GM10266 (cell line): ENCODE results near the gene USH2A.

Experiments used
- DNase-seq: peaks from one replicate; pipeline ENCODE4 v3.0.0; 2012; ENCODE audit errors: extremely low spot score
- TF ChIP-seq, protein P1 (sequence below): IDR thresholded peaks from 2 replicates; pipeline ENCODE4 v1.5.1; 2012; ENCODE audit warnings: mild to moderate bottlenecking, low read depth; ENCODE audit not compliant: control insufficient read depth, insufficient read depth; ENCODE audit errors: missing control alignments

USH2A gene

DNA sequence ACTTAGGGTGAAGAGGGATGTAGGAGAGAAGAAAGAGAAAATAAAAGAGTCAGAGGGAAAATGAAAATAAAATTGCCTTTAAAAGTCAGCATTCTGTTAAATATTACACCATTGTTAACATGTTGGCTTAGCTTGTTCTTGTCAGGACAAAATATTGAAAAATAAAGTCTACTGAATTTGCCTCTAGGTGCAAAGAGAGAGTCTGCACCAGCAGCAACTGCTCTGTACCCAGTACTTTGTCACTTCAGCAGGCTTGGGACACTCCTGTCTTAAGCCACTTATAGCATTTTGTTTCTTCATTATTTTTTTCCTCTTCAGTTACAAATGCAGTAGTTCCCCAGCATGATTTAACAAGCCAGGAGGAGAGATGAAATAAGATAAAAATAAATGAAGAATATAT lies 11.0 kb upstream of the USH2A start:
- no peak for DNase-seq
- TF ChIP-seq, protein P1, sequence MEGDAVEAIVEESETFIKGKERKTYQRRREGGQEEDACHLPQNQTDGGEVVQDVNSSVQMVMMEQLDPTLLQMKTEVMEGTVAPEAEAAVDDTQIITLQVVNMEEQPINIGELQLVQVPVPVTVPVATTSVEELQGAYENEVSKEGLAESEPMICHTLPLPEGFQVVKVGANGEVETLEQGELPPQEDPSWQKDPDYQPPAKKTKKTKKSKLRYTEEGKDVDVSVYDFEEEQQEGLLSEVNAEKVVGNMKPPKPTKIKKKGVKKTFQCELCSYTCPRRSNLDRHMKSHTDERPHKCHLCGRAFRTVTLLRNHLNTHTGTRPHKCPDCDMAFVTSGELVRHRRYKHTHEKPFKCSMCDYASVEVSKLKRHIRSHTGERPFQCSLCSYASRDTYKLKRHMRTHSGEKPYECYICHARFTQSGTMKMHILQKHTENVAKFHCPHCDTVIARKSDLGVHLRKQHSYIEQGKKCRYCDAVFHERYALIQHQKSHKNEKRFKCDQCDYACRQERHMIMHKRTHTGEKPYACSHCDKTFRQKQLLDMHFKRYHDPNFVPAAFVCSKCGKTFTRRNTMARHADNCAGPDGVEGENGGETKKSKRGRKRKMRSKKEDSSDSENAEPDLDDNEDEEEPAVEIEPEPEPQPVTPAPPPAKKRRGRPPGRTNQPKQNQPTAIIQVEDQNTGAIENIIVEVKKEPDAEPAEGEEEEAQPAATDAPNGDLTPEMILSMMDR: no peak

DNA sequence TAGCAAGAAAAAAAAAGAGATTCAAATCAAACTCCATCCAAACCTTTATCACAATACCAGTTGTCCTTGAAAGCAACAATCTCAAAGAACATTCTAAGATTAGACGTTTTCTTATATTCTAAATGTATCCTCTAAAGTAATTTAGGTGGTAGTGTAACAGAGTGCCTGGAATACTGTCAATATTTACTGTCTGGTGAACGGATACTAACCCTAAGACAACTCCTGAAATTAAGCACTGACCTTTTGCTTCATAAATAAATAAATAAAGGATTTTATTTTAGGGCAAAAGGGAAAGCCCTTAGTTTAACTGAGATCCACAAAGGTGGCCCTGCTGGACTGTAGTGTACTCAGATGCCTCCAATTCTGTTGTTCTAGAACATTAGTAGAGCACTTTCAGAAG lies 9.9 kb upstream of the USH2A start:
- DNase-seq: no peak
- TF ChIP-seq, protein P1: no peak

DNA sequence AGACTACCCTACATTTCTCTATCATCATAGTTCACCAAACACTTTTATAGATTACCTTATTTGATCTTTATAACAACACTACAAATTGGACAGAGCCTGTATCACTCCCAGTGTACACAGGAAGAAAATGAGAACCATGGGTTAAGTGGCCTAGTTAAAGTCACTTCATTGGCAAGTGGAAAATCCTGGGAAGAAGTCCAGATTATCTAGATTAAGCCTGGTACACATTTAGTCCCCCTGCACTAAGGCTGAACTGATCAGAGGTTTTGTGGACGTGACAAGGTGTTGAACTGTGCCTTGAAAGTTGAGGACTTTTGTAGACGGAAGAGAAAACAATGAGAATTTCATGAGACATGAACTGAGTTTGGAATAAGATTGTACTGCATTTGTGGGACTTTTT lies 7.5 kb upstream of the USH2A start:
- TF ChIP-seq, protein P1: no peak
- DNase-seq: no peak

DNA sequence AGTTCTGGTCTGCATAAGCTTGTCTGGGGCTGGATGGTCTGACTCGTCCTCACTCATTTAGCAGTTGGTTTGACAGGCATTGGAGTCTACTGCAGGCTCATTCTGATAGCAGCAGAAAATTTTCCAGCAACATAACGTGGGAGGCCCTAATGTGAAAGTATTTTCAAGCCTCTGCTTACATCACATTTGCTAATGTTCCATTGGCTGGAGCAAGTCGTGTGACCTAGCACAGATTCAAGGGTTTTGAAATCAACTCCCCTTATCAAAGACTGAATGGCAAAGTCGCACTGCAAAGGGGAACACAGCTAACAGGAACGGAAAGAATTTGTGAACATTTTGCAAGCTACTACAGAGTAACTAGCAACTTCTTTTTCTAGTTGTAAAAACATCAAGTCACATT lies 2.3 kb upstream of the USH2A start:
- no peak for DNase-seq
- TF ChIP-seq, protein P1: no peak

DNA sequence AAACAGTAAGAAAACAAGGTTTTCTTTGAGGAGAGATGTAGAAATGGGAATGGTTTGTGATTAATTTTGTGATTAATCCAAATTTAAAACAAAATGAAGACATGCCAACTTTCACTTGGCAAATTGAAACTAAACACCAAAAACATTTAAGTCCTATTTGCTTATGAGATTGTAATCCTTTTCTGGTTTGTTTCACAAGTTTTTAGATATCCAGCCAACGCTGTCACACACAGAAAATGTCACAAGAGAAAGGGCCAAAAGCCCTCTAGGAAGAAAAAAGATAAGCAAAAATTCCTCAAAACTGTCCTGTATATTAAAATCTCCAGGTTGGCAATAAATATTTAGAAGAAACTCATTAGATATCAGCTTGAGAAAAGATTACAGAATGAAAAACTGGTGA lies 2.5 kb downstream of the USH2A start:
- no peak for DNase-seq
- TF ChIP-seq, protein P1: no peak

DNA sequence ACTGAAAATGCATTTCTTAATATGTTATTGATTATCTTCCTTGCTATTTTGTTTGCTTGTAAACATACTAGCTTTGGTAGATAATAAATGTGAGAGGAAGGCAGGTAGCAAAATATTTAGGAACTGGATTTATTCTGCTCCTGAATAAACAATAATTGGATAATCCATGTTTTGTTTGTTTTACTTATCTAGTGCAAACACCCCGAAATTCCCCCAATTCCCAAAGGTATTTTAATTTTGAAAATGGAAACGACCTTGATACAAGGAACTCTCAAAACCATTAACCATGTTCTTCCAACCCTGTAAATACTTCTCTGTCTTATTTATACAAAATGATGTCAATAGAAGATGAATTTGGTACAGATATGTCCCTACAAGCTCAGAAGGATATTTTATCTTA lies 3.0 kb downstream of the USH2A start:
- DNase-seq: no peak
- TF ChIP-seq, protein P1: no peak

DNA sequence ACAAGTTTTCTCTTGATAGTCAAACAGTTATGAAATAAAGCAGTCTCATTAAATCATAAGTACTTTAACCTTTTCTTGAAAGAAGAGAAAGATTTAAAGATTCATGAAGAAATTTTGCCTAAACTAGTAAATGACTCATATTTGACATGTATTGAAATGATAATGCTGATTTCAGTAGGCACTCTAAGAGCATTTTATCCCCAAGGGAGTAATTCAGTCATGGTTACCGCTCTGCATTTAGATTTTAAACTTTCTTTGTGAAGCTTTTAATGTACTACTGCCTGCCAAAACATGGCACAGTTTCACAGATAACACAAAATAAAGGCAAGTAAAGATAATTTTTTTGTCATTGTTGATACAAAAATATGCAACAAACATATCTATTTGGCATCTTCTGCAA lies 6.8 kb downstream of the USH2A start:
- TF ChIP-seq, protein P1: no peak
- no peak for DNase-seq
